Ovary (tissue), 9 donors: ENCODE data around the gene CLIC1. TPM values are rescaled to one million over a fixed set of nuclear protein-coding genes. Genes with fewer than 3 reads are reported as not detected.
A peak's percentile ranks its signal among the peaks of the same experiment; 100 is the strongest.

Experiments
- DNase-seq, 5 donors: peaks; one replicate each; pipeline ENCODE4 v3.0.0-alpha.2; 2019 to 2020
- H3K27ac ChIP-seq, 2 donors: fragments of 200-600 bp; one replicate each; pipeline versions ENCODE4 v1.5.1 to v1.8.0; 2019 to 2022
- H3K27me3 ChIP-seq: fragments of 200-600 bp; one replicate; pipeline ENCODE4 v1.8.0; 2022
- H3K36me3 ChIP-seq: fragments of 200-600 bp; sonication (generic); one replicate; pipeline ENCODE4 v1.5.1; 2019
- H3K4me1 ChIP-seq: one replicate; pipeline ENCODE4 v1.8.1; 2013; ENCODE audit warnings: mild to moderate bottlenecking, moderate library complexity; ENCODE audit not compliant: insufficient read depth
- H3K4me3 ChIP-seq: fragments of 200-600 bp; sonication (generic); one replicate; pipeline ENCODE4 v1.5.1; 2017
- H3K9me3 ChIP-seq, 2 donors: fragments of 200-600 bp in 1 of 2; sonication (generic) in 1 of 2; one replicate each; pipeline versions ENCODE4 v1.5.1 to v1.8.1; 2013 to 2019; ENCODE audit warnings: mild to moderate bottlenecking in 1 of 2, moderate library complexity in 1 of 2
- CTCF ChIP-seq, 3 donors: fragments of 450-650 bp in 2 of 3; fragments of 200-600 bp in 1 of 3; IDR thresholded peaks; one replicate each; pipeline versions ENCODE4 v1.5.1 to v1.8.0; 2016 to 2022; ENCODE audit warnings: antibody characterized with exemption in 3 of 3, mild to moderate bottlenecking in 1 of 3
- EP300 ChIP-seq: sonication (generic); formaldehyde crosslinking; IDR thresholded peaks from one replicate; pipeline ENCODE4 v1.6.1; 2017; ENCODE audit warnings: antibody characterized with exemption
- POLR2A ChIP-seq: fragments of 450-650 bp; IDR thresholded peaks from one replicate; pipeline ENCODE4 v1.6.1; 2017; ENCODE audit warnings: antibody characterized with exemption, mild to moderate bottlenecking, moderate library complexity
- WGBS, 3 donors: extraction: QIAGEN DNeasy Blood & Tissue Kit in 1 of 3; methylation state at CpG; one replicate each; pipeline versions ENCODE4 v1.1.5 to v1.1.7; 2013 to 2017; 5-methylcytosine and 5-hydroxymethylcytosine counted together
- intact Hi-C, 4 donors: fragments of 100-400 bp; cut with DNase I; formaldehyde crosslinking; loops; one replicate each; pipeline versions ENCODE4 v1.11.0 to v1.15.1; 2022 to 2023
- polyA plus RNA-seq, 2 donors: library from polyadenylated mRNA; stranded (reverse); fragments of 200-250 nt in 1 of 2; fragments of 350-450 nt in 1 of 2; fragmentation: Illumina TruSeq in 1 of 2; extraction: RNeasy Lipid Tissue Mini Kit (QIAGEN cat#74804) in 1 of 2; gene quantifications; one replicate each; pipeline ENCODE4 v1.2.3, GENCODE V29; 2013 to 2014
- total RNA-seq, 7 donors: library from RNA; depleted of rRNA in 2 of 7; stranded (reverse); fragments of >200 nt in 2 of 7; fragmentation: NEBNext Ultra II Directional in 3 of 7; extraction: Animal tissue kit (Norgen Biotek cat#: 25700) in 3 of 7; gene quantifications; one replicate each; pipeline versions ENCODE4 v1.1.0 to v1.2.4, GENCODE V29; 2016 to 2023
- donor health status: DM: no; HTN: no; CAD: no; lungs with moderate emphysema.
- donor health status: DM: no; HTN: no; CAD: no.
- donor health status: Bipolar disorder and iron deficiency.
- donor health status: DM: yes; HTN: yes; CAD: no.
- donor health status: DM: no; HTN: no; CAD: no.
- donor health status: DM: yes; HTN: yes; CAD: no.

The CLIC1 gene
- total and polyA plus RNA-seq, 9 donors, result 128 to 473 (median 185) TPM

- peaks cover 5% of the 10 kb centered on the region for H3K4me1 ChIP-seq
- H3K4me3 ChIP-seq, result peak overlapping the region; percentile 97
- intact Hi-C loops, result loop anchor here in 2 of 4 donors (2.0 to 10.0 kb wide), 5 partner anchors 25 to 457 kb away; partner anchors contain the start of genes ABHD16A (in 1 of the 2), AGER (in 1 of the 2), CSNK2B (in 1 of the 2) and HSPA1B (in 1 of the 2)
- H3K36me3 ChIP-seq, result no peaks in the 10 kb centered on the region
- H3K27me3 ChIP-seq, result no peaks in the 10 kb centered on the region
- TF ChIP-seq EP300, result no peak
- no peak for TF ChIP-seq POLR2A
- no peak for TF ChIP-seq CTCF (IDR thresholded peaks at IDR 0.05)
- peak in 3 of 5 donors; percentile 25 to 52 (median 49) for DNase-seq
- H3K27ac ChIP-seq, result peak overlapping the region; percentile 93 to 97
- WGBS, 3 donors, result 53 to 59% (median 54%) methylated on average over 41 of the region's 41 CpGs
- H3K9me3 ChIP-seq, result no peaks in the 10 kb centered on the region
Observed at GRCh38 chr6:31727717-31728671, 8.3 kb downstream of the CLIC1 start.

GRCh38 chr6:31727034-31727716 lies 9.2 kb downstream of the CLIC1 start:
- no peak for DNase-seq
- H3K27ac ChIP-seq, result no peak overlapping the region
- 69 to 74% (median 73%) methylated on average over 7 of the region's 7 CpGs for WGBS, 3 donors
- peaks cover 5% of the 10 kb centered on the region for H3K4me1 ChIP-seq
- intact Hi-C loops, result loop anchor here in 1 of 4 donors (5.0 to 10.0 kb wide), 3 partner anchors 60 to 458 kb away; partner anchors contain the start of genes AGER, CSNK2B, HSPA1B and LY6G5B
- no peak overlapping the region for H3K4me3 ChIP-seq
- no peaks in the 10 kb centered on the region for H3K36me3 ChIP-seq
- no peaks in the 10 kb centered on the region for H3K9me3 ChIP-seq
- TF ChIP-seq EP300, result no peak
- no peak for TF ChIP-seq POLR2A
- no peak for TF ChIP-seq CTCF (IDR thresholded peaks at IDR 0.05)
- no peaks in the 10 kb centered on the region for H3K27me3 ChIP-seq

- no peak for DNase-seq
- intact Hi-C loops, result loop anchor here in 1 of 4 donors (5.0 to 10.0 kb wide), 3 partner anchors 58 to 459 kb away; partner anchors contain the start of genes AGER, CSNK2B, HSPA1B and LY6G5B
- Histone ChIP-seq H3K9me3 (no peaks in the 10 kb centered on the region), H3K27ac (no peak overlapping the region), H3K4me1 (peaks cover 5% of the 10 kb centered on the region), H3K4me3 (no peak overlapping the region), H3K27me3 (no peaks in the 10 kb centered on the region), H3K36me3 (no peaks in the 10 kb centered on the region)
- WGBS, 3 donors, result 86 to 89% (median 87%) methylated on average over 12 of the region's 12 CpGs
- no peak for TF ChIP-seq POLR2A
- no peak for TF ChIP-seq EP300
- no peak for TF ChIP-seq CTCF (IDR thresholded peaks at IDR 0.05)
Observed at GRCh38 chr6:31725502-31726350, 10.6 kb downstream of the CLIC1 start.
